ENCODE data around the gene AP1G1.

AP1G1 gene

DNA sequence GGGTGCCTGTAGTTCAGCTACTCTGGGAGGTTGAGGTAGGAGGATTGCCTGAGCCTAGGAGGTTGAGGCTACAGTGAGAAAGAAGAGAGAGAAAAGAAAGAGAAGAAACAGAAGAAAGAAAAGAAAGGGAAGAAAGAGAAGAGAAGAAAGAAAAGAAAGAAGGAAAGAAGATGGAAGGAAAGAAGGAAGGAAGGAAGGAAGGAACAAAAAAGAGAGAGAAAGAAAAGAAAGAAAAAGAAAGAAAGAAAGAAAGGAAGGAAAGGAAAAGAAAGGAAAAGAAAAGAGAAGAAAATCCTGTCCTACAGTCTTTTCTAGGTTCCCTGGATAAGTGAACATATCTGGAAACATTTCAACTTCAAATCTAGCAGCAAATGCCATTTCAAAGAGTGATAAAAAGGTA is 54.5 kb downstream of the AP1G1 start:
- no peak for DNase-seq (ENCODE audit: low read depth)

DNA sequence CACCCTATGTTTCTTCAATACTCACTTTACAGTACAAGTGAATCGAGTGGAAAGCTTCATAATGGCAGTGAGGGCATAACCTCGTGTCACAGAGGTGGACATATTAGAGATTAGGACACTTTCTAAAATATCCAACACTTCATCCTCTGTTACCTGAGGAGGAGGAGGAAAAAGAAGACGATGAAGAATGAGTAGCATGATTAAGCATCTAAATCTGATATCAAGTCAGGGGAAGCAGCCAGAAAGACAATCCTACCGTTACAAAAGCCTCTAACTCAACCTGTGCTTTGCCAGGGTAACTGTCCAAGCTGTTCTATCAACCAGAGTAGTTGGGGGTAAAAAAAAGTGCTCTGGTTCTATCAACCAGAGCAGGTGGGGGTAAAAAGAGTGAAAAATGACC is 60.4 kb downstream of the AP1G1 start:
- DNase-seq (ENCODE audit: low read depth): no peak

DNA sequence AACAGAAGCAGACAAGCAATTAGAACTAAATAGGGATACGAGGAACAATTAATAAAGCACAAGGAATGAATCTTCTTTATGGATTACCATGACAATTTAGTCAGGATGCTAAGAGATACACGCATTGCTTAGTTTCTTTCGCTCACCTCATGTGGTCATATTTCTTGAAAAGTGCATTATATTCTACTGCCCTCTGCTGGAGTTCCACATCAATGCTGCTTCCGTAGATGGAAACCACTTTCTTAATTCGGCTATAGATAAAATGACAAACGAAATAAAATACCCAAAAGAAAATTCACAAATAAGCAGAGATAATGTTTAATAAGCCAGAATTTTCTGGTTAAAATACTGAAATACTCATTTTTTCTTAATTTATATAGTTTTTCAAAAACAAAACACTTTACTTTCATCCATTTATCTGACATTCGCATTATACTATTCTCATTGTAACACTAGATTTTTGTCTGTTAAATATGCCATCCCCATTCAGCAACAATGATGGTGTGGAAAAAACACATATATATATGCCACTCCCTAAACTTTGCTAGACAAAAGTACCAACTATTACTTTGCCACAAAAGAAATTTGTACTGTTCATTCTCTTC is 62.1 kb downstream of the AP1G1 start:
- peak; percentile 42 for DNase-seq (ENCODE audit: low read depth)

DNA sequence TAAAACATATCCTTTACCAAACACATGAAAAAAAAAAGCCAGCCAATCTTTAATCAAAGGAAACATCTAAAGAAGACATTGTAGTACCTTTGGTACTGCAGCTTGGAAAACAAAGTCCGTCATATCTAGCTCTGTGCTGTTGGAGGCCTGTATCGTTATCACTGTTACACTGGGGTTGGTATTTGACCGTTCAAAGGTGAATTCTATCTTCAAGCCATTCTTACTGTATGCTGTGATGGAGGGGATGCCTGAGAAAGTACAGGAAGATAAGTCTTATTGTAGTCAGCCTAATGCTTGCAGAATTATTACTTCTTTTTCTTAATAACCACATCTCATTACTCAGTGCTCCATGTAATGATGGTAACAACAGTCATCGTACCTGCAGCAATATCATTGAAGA is 69.8 kb downstream of the AP1G1 start:
- DNase-seq (ENCODE audit: low read depth): no peak

DNA sequence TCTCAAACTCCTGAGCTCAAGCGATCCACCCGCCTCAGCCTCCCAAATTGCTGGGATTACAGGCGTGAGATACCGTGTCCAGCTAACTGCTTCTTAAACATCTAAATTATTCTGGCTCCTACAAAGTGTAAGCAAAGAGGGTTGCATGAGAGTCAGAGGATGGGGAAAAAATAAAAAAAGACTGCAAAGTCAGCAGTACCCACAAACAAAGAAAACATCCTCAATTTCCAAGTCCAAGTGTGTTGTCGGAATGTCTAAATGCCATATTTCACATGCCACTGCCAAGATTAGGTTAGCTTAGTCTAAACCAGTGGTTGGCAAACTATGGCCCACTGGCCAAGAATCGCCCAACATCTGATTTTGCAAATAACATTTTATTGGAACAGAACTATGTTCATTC is 71.1 kb downstream of the AP1G1 start:
- DNase-seq (ENCODE audit: low read depth): peak; percentile 7

DNA sequence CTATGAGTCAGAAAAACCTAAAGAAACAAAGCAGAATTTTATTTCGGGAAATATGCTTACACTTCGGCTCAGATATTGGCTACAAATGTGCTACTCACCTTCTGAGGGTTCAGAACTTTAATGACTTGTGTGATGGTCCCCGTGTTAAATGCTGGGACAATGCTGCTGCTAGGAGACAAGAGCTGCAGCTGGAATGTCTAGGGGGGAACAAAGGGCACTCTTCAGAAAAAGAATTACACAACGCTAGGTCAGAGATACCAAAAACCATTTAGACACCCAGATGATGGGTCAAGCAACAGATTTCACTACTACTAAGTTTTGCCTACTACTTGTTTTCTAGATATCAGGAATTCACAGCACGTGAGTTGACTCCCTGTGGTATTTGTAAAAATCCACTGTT is 74.1 kb downstream of the AP1G1 start:
- DNase-seq (ENCODE audit: low read depth): no peak

DNA sequence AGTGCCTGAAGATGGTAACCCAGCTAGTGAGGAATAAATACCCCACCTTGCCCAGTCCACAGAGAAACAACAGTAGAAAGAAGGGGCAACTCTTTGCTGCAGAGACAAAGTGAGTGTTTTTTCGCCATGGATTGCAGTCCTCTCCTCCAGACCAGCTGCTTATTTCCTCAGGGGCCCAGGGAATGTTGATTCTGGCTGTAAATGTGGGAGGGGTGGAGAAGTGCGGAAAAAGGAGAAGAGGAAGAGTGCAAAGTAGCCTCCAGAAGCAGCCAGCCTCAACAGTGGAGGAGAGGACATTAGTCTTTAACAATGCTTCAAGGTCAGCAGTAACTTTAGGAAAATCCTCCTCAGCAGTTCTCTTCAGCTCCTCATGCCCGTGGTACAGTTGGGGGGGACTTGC is 76.0 kb downstream of the AP1G1 start:
- DNase-seq (ENCODE audit: low read depth): no peak

DNA sequence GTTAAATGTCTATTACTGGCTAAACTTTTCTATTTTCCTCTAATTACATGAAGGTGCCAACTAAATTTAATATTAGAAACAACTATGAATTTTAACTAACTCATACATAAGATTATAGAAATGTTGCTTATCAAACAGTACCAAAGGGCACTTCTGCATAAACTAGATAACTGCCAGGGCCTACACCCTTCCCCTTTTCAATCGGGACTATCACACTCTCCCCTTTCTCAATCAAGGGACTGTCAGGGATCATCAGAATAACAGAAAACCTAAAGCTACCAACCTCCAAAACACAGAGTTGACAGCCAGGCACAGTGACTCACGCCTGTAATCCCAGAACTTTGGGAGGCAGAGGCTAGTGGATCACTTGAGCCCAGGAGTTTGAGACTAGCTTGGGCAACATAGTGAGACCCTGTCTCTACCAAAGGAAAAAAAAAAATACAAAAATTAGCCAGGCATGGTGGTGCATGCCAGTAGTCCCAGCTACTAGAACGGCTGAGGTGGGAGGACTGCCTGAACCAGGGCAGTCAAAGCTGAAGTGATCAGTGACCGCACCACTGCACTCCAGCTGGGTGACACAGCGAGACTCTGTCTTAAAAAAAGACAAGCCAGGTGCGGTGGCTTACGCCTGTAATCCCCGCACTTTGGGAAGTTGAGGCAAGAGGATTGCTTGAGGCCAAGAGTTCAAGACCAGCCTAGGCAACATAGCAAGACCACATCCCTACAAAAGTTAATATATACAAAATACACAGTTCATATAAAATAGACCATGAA is 80.9 kb downstream of the AP1G1 start:
- DNase-seq (ENCODE audit: low read depth): no peak

DNA sequence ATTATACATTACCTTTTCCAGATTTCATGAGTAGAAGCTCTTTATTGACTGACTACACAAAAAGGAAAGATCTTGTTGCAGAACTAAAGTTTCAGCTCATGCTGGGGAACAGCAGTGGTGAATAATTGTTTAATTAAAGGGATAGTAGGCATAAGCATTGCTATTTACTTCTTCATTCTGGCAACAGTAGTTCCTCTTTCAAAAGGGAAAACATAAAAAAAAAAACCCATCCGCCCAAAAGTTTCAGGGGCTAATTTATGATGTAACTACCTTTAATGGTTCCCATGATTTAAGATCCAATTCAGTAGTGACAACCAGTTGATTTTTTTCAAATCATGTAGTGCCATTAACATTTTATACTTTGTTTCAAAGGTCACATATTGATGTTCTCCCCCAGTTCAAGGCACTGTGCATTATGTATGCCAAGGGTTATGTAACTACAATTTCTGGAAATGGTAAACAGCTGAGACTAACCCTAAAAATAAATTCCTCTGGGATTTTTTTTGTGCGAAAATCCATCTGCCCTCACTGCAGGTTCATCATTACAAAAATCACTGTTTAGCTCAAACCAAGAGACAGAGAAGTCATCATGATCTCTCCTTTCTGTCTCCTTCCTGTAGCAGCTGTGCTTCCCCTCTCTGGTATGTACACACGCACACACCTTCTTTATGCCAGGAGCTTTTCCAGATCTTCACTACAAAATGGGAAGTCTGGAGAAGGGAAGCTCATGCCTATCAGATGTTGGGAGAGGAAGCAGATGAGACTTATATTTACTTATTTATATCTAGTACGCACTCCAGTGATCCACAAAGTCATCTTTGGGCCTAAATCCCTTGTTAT is 81.9 kb downstream of the AP1G1 start:
- DNase-seq (ENCODE audit: low read depth): no peak

DNA sequence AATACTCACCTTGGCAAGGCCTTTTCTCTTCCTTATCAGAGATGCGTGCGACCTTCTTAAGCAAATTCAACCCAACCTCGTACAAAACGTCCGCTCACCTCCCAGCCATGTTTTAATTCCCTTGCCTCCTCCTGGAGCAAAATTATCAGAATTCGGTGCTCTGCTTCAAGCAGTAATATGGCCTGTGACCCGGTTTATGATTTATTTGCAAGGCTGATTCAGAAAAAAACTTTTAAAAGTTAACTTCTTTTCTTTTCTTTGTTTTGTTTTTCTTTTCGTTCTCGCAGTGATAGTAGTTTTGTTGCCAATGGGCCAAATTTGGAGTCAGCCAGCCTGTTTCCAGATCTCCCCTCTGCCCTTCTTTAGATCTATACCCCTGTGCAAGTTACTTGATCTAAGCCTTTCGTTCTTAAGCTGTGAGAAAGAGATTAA is 84.3 kb downstream of the AP1G1 start, which contains the start of gene PHLPP2:
Gene PHLPP2, minus strand, starts transcription at position 382 of the 432 bp plus-strand sequence. CDS start 9,906 bp downstream, outside the sequence.
- DNase-seq (ENCODE audit: low read depth): no peak

DNA sequence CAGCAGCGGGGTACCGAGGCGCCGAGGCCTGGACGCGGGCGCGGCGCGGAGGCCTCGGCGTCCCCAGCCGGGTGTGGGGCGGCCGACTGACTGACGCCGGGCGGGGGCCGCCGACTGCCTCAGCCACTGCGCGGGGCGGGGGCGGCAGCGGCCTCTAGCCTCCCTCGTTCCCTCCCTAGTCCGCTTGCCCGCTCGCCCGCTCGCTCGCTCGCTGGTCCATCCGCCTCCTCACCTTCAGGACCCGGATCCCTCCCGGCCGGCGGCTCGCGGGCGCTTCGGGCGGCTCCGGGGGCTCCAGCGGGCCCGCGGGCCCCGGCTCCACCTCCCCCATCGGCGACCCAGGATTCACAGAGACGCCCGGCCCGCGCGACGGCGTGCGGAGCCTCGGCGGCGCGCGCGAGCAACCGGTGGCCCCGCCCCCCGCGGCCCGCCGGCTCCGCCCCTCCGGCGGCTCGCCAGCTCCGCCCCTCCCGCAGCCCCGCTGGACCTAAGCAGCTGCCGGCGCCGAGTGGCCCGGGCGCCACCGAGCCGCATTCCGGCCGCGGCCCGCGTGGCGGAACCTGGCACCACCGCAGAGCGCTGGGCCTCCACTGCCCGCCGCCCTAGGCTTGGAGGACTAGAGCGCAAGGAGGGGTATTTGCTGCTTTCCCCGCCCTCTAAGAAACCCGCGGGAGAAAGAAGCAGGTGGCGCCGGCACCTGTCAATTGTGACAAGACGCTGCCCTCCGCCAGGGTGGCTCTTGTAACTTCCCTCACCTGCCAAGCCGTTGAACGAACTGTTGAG is 84.9 kb downstream of the AP1G1 start:
- DNase-seq (ENCODE audit: low read depth): peak; percentile 49

DNA sequence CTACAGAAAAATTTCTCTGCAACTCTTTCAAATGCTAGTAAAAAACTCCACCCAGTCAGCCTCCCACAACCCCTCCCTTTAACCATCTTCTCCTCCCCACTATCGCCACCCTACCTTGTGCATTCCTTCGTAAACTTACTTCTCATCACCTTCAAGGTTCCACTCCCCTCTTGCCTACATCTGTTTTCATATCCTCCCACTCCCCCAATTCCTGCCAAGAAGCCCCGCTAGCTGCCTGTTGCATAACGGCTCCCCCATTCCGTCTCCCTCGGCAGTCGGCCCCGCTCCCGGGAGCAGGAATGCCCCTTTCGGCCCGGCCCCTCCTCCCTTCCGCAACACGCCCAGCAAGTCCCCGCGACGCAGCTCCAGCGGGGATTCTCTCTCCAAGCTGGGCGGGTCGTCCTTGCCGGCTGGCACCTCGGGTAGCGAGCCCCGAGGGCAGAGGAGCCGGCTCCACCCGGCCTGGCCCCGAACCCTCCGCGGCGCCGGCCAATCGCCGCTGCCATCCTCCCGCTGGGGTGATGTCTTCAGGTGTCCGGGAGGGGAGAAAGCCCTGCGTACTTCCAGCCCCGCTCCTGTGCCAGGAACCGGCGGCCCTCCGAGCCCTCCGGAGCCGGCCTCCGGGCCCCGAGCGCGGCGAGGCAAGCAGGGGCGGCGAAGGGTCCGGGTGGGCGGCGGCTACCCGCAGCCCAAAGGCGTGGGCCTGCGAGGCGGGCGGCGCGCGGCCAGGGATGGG is 85.7 kb downstream of the AP1G1 start:
- DNase-seq (ENCODE audit: low read depth): peak; percentile 73

DNA sequence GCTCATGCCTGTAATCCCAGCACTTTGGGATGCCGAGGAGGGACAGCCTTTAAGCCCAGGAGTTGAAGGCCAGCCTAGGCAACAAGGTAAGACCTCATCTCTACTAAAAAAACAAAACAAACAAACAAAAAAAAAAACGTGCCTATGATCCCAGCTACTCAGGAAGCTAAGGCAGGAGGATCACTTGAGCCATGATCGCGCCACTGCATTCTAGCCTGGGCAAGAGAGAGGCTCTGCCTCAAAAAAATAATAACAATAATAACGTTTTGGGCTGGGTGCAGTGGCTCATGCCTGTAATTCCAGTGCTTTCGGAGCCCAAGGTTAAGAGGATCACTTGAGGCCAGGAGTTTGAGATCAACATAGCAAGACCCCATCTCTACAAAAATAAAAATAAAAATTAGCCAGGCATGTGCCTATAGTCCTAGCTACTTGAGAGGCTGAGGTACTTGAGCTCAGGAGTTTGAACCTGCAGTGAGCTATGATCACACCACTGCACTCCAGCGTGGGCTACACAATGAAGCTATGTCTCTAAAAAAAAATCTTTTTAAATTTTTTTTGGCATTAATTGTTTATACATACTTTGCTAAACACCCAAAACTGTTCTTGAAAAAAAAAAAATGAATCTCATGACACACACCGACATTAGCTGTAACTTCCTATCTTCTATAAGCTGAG is 87.4 kb downstream of the AP1G1 start:
- DNase-seq (ENCODE audit: low read depth): no peak

DNA sequence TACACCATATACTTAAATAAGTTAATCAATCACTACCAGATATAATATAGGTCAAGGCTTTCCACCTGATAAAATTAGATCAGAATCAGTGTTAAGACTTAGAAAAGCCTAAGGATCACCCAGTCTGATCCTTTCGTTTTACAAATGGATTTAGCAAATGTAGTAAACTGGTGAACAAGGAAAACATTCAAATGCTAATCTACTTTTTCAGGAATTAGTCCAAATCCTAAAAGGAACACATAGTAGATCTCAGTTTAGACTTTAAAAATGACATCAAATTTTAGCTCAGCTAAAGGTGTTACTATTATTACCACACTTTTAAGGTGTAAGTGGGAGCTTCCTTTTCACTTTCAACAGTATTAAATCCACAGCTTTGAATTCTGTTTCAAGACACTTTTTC is 96.1 kb downstream of the AP1G1 start:
- no peak for DNase-seq (ENCODE audit: low read depth)

DNA sequence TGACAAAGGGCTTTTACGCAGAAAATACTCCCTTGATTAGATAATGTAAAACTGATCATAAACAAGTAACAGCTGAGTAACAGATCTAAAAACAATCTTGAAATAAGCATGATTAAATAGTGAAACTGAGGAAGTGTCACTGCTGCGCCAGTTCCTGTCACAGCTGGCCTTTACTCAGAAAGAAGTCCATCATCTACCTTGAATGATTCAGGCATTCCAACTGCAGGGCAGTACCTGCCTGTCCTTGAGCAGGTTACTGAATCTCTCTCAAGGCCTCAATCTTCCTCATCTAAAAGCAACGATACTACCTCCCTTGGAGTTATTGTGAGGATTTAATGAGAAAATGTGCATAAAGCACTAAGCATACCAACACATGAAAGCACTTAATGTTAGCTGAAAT is 96.8 kb downstream of the AP1G1 start:
- no peak for DNase-seq (ENCODE audit: low read depth)

DNA sequence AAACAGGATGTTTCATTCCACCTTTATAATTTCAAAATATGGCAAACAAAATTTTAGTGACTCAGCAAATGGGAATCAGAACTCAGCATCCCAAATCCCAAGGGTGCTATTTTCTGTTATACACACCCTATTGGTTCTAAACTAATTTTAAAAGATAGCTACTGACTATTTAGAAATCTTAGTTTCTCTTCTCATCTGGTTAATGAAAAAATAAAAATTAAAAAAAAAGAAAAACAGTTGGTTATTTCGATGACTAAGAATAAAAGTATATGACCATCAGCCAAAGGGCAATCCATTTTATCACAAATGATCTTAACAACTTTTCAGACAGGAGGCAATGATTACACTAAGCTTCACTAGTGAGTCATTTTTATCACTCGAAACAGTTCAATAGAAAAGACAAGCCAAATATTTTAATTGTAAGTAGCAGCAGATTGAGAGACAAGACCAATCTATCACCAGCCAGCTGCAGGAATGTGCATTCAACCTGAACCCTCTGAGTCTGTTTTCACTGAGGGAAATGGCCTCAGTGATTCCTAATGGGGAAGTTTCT is 99.3 kb downstream of the AP1G1 start:
- DNase-seq (ENCODE audit: low read depth): peak; percentile 83

DNA sequence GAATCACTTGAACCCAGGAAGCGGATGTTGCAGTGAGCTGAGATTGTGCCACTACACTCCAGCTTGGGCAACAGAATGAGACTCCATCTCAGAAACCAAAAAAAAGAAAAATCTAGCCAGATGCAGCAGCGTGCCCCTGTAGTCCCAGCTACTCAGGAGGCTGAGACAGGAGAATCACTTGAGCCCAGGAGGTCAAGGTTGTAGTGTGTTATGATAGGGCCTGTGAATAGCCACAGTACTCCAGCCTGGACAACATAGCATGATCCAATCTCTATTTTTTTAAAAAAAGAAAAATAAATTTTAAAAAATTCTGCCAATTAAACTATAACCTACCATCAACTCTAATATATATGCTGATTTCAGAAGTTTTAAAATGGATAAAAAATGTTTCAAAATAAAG is 99.9 kb downstream of the AP1G1 start:
- DNase-seq (ENCODE audit: low read depth): no peak

DNA sequence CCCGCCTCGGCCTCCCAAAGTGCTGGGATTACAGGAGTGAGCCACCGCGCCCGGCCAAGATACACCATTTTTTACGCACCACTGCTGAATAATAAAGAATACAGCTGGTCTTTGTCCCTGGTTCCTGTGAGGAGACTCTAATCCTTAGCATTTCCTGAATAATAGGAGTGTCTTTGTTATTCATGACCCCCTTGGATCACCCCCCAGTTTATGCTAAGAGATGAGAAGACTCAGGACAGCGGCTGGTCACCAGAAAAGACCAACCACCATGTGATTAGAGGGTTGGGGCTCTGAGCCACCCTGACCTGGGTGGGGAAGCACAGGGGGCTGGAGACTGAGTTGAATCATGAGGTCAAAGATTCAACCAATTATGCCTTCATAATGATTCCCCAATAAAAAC is 101.4 kb downstream of the AP1G1 start:
- DNase-seq (ENCODE audit: low read depth): no peak

DNA sequence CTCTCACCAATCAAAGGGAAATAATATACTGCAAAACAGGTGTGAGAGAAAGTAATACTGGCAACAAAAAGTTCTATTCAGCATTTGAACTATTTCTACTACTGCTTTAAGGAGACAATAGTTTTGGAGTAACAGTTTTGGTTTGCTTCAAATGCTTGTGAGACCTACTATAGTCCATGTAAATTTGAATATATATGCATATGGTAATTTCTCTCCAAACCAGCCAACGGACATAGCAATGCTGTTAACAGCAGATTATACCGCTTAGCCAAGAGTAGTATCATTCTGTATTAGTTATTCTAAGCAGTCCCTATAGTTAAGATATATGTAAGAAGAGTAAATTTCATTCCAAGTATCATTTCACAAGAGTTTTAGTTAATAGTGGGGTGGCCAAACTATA is 102.6 kb downstream of the AP1G1 start:
- no peak for DNase-seq (ENCODE audit: low read depth)

DNA sequence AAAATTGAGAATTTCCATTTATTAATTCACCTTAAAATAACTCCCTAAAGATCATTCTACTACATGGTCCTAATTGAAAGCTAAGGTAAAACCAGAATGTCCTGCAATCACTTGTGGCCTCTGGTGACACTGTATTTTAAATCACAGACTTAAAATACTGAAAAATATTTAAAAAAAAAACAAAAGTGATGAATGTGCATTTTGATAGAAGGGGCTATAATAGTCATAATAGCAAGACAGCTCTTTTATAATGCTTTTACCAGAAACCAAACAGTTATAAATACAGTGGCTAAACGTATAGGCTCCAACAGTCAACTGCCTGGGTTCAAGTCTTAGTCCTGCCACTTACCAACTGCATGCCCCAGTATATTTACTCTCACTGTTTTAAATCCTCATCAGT is 105.3 kb downstream of the AP1G1 start:
- DNase-seq (ENCODE audit: low read depth): no peak

DNA sequence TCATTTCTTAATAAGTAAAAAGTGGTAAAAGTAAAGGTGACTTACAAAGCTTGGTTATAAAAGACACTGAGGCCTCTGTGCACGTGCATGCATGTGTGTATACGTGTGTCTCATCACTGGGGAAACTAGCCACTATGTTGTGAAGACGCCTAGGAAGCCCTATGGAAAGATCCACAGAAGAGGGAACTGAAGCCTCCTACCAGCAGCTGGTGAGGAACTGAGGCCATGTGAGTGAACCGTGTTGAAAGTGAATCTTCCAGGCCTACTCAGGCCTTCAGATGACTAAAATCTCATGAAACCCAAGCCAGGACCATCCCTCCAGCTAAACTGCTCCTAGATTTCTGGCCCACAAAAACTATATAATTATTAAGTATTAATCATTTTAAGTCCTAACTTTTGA is 107.8 kb downstream of the AP1G1 start:
- DNase-seq (ENCODE audit: low read depth): no peak
